ENCODE data around the gene ADAMTS9.

Gene ADAMTS9

DNA sequence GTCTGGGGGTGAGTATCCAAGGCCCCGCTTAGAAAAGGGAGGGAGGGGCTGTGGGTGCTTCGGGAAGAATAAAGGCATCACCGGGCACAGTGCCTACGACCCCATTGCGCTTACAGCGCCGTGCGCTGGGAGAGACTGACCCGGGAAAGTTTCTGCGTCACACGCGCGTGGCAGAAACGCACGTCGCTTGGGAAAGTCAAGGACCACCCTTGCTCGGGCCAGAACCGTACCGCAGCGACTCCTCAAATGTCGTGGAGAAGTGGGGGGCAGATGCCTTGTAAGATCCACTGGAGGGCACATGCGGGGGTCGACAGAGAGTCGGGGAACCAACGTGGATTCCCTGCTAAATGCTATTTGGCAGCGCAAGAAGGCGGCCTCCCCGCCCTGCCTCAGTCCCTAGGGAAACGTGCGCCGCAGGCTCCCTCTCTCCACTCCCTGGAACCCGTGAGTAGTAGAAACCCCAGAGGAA, 2.4 kb downstream of the ADAMTS9 start:
- no peak for DNase-seq (ENCODE audit: low read depth)

DNA sequence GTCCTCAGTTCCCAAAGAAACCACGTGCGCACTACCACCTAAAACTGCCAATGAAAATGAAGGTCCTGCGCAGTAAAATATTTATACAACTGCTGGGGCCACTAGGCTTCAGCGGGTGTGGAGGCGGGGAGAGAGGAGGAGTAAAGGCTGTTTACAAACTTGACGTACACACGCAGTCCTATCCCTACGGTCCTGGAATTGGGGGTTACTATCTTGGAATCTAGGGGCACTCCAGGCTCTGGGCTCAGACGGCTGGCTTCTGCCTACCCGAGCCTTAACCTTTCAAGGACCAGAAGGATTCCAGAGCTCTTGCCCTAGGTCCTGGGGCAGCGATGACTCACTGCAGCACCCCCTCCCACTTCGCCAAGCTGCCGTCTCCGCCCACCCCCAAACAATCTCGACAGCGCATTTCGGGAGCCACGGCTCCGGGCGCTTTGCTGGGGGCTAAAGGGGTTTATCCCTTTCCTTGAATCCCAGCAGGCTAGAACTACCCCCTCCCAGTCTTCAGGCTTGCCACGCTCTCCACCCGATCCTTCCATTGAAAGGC, 3.0 kb downstream of the ADAMTS9 start:
- DNase-seq (ENCODE audit: low read depth), result peak; percentile 51

DNA sequence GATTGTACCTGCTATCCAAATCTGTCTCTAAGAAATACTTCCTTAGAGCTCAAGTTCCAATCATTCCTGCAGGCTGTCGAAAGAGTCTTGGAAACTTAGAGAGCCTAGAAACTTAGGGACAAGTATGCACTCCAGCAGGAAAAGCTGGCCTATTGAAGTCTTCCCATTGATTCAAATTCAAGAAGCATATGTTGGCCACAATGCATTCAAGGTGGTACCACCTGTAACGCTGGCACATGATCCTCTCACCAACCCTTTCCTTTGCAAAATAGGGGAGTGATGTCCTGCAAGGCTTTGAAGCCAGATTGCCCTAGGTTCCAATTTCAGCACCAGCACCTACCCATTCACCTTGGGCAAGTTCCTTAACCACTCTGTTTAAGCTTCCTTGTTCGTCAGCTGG, 6.0 kb downstream of the ADAMTS9 start:
- no peak for DNase-seq (ENCODE audit: low read depth)

DNA sequence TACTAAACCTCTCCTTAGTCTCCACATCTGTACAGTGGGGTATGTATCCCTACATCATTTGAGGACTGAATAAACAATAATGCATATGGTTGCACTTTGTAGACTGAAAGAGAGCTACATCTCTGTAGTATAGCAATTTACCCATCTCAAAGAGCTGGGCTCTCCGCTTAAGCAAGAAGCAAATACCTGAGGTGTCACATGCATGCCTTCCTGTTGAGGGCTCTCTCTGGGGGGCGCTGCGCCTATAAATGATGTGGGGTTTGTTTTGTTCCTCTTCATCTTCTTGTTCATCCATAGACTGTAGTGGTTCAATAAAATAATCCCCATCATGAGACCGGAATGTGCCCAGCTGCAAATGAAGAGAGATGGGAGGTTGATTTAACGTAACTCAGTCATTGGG, 6.8 kb downstream of the ADAMTS9 start:
- DNase-seq (ENCODE audit: low read depth), result no peak

DNA sequence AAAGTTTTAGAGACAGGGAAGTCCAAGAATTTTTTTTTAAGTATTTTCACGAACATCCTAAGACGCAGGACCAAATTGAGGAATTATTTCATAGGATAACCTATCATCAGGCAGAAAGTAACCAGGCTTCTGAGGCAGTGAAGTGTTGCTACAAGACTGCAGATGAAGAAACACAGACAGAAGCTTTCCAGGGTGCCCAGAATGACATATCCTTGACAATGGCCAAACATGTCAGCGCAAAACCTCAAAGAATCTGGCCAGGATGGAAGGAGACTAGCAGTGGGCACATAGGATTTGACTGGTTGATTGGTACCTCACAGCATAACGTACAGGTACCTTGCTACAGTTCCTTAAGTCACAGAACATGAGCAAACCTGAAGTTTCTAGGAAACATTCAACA, 7.5 kb downstream of the ADAMTS9 start:
- no peak for DNase-seq (ENCODE audit: low read depth)

DNA sequence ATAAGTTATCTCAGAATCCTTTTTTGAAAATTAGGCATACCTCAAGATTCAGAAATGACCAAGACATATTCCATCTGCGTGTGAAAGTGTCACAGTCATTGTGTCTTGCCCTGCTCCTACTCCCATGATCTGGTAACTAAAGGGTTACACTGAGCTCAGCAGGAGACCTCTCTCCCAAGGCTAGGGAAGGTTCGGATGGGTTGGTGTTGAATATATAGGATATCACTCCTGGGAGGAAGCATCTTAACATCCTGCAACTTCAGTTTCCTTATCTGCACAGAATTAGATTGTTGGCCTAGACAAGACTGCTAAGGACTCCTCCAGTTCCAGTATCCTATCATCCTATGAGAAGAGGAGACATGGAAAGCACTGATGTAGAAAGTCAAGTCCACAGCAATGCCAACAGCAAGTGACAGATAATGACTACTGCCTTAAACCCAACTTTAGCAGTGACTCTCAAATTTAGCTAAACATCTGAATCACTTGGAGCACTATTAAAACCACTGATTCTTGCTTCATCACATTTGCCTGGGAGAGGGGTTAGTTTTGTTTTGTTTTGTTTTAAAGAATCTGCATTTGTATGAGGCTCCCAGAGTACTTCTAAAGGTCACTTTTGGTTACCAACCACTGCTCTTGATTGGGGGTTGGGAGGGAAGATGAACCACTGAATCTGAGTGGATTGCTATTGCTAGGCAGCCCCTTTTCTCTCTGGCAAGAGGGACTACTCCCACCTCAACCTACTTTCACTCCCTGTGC, 9.7 kb downstream of the ADAMTS9 start:
- DNase-seq (ENCODE audit: low read depth), result no peak

DNA sequence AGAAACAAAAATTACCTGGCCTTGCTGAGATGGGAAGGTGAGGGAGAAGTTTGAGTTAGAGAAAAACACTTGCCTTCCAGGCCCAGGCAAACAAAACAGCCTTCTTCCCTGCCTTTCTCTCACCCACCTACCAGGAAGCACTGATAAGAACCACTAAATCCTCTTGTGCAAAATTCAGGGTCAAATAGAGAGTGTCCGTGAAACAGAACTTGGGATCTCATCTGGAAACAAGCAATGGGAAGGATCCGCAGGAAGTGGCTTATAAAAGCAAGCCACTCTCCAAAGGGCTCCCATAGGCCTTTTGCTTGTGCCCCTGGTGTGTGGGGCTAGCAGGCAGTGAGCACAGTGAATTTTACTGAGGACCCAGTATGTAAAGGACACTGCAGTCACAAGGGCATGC, 11.0 kb downstream of the ADAMTS9 start:
- DNase-seq (ENCODE audit: low read depth), result no peak

DNA sequence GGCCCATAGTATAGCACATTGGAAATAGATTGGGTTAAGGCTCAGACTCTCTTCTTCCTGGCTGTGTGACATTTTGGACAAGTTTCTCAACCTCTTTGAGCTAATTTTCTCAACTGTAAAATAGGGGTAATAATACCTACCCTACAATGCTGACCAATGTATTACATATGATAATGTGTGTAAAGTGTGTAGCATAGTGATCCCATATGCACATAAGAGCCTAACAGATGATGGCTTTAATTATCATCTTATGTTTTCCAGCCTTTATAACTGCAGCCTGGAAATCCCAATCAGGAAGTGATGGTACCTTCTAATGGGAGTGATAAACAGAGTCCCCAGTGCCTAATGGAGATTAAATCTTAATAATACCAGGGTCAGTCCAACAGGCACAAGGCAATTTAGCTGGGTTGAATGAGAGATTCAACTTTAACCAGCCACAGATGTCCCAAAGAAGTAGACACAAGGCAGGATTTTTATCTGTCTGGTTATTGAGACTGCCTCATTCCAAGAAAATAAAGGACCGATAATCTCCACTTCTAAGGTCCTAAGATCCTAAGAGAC, 12.0 kb downstream of the ADAMTS9 start:
- DNase-seq (ENCODE audit: low read depth), result no peak

DNA sequence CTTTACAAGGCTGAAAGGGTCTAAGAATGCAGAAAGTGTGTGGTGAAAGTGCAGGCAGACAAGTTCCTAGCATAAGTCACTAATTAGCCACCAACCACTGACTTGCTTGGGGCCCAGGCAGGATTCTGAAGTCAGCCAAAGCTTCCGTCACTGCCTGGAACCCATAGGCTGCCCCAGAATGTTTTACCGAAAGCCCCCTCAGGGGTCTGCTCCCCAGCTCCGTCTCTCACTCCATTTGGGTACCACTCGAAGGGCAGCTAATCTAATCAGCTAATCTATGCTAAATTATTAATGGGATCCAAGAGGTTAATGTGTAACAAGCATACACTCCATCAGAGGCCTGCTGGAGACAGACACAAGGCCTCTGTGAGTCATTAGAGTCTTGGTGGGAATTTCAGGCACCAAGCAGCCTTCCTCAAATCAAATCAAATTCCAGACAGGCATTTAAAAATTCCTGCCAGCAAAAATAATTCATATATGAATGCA, 13.2 kb downstream of the ADAMTS9 start:
- peak; percentile 15 for DNase-seq (ENCODE audit: low read depth)

DNA sequence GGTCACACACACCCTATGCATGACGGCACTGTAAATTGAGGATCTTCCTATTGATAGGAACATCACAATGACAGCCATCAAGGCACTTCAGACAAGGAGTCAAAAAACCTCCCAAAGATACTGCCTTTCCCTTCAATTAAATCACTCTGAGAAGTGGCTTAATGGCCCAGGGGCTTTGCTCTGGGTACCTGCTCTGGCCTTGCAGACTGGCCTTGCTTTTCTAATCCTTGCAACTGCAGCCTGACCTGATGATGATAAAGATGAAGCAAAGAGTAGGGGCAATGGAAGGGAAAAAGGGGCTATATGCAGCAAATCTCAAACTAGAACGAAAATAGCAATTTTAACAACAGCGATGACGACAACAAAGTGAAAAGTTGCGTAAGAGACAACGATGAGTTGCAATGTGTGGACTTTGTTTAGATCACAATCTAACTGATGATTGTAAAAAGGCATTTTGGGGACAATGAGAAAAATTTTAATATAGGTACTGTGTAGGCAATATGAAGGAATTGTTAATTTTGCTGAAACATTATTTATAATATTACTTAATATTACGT, 14.6 kb downstream of the ADAMTS9 start:
- no peak for DNase-seq (ENCODE audit: low read depth)

DNA sequence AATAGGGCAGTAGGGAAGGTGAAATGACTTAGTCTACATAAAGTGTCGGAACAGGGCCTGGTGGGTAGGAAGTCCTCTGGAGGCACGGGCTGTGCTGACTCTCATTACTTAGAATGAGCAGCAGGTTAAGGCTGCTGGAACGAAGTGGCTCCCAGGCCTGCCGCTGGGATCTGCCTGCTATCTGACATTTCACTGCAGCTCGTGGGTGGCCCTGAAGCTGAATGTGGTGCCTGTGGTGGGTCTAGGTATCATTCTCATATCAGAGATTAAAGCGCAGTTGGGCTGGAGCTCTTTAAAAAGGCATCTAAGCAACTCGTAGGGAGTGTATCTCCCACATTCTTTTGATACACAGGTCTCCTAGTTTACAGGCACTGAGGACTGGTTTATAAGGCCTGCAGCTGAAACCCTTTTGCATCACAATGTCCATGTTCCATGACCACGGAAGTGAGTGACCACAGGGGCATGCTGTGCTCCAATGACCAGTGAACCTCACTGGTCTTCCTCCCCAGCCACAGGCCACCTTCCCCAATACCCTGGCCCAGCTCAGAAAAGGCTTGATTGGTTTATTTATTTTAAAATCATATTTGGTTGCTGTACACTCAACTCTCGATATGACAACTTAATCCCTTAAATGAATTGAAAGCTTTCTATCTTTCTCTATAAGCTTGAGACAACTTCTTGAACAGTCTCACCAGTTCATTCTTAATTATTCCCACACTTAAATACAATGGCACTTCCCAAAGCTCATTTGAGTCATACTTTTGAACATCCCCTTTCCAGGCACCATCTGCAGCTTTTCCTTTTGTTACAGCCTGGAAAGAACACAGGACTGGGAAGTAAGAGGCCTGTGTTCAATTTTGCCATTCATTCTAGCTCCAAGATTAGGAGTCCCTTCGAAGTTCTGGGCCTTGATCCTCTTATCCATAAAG, 19.0 kb downstream of the ADAMTS9 start:
- no peak for DNase-seq (ENCODE audit: low read depth)

DNA sequence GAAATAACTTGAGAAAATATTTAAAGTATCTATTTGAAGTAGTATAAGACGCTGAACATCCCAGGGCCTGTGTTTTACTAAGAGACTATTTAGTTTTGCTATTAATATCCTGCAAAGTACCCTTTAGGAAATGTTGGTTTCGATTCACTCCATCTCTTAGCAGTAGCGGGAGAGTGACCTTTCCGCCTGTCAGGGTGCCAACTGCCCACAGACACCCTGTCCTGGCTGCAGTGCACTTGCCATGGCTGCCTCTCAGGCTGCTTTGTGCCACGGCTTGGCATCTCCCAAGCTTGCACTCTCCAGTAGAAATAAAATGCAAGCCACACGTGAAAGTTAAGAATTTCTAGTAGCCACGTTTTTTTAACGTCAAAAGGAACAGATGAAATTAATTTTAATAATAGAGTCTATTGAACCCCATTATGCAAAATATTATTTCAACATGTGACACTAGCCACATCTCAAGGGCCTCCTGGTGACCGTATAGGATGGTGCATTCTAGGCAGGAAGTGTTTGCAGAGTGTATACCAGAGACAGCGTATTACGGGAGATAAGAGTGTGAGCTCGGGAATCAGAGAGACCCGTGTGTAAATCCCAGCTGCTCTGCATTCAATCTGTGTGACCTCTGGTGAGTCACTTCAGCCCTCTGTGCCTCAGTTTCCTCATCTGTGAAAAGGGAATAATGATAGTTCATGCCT, 19.8 kb downstream of the ADAMTS9 start:
- DNase-seq (ENCODE audit: low read depth), result no peak

DNA sequence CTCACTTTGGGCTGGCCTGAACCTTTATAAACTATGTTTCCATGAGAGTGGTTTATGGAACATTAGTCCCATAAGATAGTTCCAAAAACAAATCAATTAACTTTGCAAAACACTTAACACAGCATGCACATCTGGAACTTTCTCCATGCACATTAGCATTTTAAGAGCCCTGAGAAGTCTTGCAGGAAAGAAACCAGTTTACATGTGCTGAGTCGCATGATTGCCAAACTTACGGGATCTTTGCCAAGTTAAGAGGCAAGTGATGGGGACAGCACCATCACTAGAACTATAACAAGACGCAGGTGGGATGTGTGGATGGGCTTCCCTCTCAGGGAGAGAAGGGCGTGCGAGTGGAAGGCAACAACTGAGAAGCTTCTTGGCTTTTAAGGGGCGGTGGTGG, 20.7 kb downstream of the ADAMTS9 start:
- DNase-seq (ENCODE audit: low read depth), result peak; percentile 20

DNA sequence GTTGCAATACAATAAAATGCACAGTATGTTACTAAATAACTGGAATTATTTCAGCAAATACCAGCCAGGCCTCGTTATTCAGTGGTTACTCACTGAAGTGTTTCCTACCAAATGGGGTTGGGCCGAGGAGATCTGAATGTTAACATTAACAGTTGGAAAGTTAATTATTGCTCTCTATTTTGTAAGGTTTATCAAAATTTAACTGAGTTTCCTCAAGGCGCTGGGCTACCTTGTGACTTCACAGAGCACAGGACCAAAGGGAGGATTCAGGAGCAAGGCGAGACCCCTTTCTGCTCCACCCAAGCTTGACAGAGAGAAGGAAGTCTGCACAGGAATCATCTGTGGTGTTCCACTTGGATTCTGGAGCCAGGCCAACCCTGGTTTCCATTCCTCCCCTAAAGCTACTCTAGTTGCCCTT, 21.6 kb downstream of the ADAMTS9 start:
- peak; percentile 59 for DNase-seq (ENCODE audit: low read depth)

DNA sequence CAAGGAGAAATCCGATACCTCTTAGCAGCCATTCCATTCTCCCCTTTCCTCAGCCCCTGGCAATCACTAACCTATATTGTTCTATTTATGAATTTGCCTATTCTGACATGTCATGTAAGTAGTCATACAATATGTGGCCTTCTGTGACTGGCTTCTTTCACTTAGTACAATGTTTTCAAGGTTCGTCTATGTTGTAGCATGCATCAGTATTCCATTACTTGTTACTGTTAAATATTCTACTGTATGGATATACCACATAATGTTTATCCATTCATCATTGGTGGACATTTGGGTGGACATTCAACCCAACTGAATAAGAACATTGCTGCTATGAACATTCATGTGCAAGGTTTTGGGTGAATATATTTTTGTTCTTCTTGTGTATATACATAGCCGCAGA, 23.4 kb downstream of the ADAMTS9 start:
- DNase-seq (ENCODE audit: low read depth), result no peak

DNA sequence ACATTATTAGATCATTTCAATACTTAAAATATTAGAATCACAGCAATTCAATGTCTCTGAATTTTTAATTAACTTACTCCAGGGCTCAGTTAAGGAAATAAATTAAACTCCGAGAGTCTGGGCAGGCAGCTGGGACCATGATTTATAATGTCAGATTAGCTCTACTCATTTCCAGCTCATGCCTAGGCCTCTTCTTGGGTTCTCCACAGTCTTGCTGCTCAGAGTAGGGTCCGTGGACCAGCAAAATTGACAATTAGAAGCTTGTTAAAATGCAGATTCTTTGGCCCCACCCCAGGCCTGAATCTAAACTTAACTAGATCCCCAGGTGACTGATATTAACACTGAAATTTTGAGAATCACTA, 28.2 kb downstream of the ADAMTS9 start:
- DNase-seq (ENCODE audit: low read depth), result no peak

DNA sequence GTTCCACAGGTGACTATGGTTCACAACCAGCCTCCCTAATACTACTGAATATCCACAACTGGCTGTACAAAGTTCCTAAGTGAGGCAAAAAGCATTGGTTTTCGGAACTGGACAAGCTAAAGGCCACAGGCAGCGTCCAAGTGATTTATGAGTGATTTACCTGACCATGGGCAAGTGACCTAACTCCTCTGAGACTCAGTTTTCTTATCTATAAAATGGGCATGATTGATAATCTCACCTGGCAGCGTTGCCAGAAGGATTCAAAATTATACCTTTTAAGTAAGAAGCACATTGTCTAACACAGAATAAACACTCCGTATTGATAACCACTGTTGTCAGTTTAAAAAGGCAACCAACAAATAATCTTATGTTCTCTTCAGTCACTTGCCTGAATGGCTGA, 29.8 kb downstream of the ADAMTS9 start:
- no peak for DNase-seq (ENCODE audit: low read depth)

DNA sequence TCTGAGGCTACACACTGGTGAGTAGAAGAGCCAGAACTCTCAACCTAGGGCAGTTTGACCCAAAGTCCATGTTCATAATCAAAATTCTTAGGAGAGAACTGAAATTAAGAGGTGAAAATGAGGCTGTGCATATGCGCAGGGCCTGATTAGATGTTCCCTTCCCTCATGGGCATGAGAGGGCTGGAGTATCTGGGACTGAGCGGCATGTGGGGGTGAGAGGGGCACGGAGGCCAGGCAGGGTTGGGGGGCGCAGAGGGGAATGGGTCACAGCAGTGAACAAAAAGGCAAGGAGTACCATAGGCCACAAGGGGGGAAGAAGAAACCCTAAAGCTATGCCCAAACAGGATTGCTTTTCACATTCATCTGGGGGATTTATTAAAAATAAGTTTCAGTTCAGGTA, 31.3 kb downstream of the ADAMTS9 start:
- no peak for DNase-seq (ENCODE audit: low read depth)

DNA sequence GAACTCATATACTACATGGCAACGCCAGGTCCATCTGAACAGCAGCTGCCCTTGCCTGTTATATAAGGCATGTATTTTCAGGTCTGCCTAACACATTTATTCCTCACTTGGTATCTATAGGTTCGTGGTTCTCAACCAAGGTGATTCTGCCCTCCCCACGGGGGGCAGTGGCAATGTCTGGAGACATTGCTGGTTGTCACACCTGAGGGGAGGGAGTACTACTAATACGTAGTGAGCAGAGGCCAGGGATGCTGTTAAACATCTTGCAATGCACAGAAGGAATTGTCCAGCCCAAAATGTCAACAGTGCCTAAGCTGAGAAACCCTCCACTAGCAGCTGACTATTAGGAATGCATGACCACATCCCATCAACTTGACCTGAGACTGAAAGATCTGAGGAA, 32.6 kb downstream of the ADAMTS9 start:
- no peak for DNase-seq (ENCODE audit: low read depth)

DNA sequence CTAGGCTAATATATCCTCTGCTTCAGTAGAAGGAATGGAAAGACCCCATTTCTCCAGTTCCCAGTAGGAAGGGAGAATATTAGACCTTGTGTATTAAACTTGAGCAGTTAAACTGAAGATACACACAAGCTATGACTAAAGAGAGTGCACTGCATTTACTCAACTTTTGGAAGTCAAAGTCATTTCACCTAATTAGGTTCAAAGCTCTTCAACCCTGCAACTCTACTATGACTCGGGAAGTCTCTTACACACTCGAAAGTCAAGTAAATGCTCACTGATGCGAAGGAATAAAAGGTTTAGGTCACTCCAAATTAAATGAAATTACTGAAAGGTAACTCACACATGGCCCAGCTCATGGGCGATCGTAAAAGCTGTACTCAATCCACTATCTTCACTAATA, 33.8 kb downstream of the ADAMTS9 start:
- DNase-seq (ENCODE audit: low read depth), result no peak

DNA sequence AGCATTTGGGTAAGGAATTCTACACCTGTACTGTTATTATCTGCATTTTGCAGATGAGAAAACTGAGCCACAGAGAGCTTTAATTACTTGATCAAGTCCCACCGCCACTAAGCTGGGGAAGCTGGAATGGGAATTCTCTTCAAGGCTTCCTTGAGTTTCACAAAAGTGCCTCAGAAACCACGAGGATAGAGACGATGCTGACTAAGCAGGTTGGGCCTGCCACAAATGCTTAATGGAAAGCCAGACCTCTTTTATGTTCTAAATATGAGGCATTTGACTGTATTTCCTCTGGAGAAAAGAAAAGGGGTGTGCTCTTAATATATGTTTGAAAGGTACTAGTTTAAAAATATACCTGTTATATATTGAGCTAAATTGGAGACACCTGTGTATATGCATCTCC, 34.7 kb downstream of the ADAMTS9 start:
- DNase-seq (ENCODE audit: low read depth), result no peak

Measured in iris pigment epithelial cell (primary cell).